Renal pelvis (tissue), 4 donors: ENCODE data around the gene ACADVL. TPM values are rescaled to one million over a fixed set of nuclear protein-coding genes. Genes with fewer than 3 reads are reported as not detected.
"Not testable (repeated sequence)": the region's sequence is repeated elsewhere in the genome, so short reads cannot be mapped to it uniquely, and the experiment has no call there.

Source experiments
- DNase-seq: peaks from one replicate; pipeline ENCODE4 v3.0.0-alpha.2; 2013
- polyA plus RNA-seq, 3 donors: library from polyadenylated mRNA; unstranded; fragments of 120-200 nt; gene quantifications; one replicate each; pipeline ENCODE4 v1.2.1, GENCODE V29; 2013; ENCODE audit not compliant: insufficient read length in 3 of 3

ACADVL gene
- polyA plus RNA-seq, 3 donors = 488 to 565 (median 530) TPM

- no peak for DNase-seq
These were observed 40.2 kb upstream of the ACADVL start, which contains the start of gene ASGR1 for GRCh38 chr17:7179317-7180254. Gene ASGR1, minus strand, starts transcription at chr17:7179370. Its CDS starts 807 bp downstream, at chr17:7178563.

- DNase-seq = not testable (repeated sequence)
These were observed 37.6 kb upstream of the ACADVL start for GRCh38 chr17:7182101-7182500.

GRCh38 chr17:7183433-7184090, 36.2 kb upstream of the ACADVL start:
- no peak for DNase-seq

- peak; percentile 73 for DNase-seq
These were observed 35.6 kb upstream of the ACADVL start for GRCh38 chr17:7184091-7184488.

GRCh38 chr17:7184647-7185046, 35.1 kb upstream of the ACADVL start:
- no peak for DNase-seq

GRCh38 chr17:7186241-7186640, 33.5 kb upstream of the ACADVL start:
- DNase-seq = no peak

- DNase-seq = no peak
These were observed 29.3 kb upstream of the ACADVL start for GRCh38 chr17:7190276-7190917.

- no peak for DNase-seq
These were observed 28.7 kb upstream of the ACADVL start for GRCh38 chr17:7191069-7191468.

- no peak for DNase-seq
These were observed 28.0 kb upstream of the ACADVL start for GRCh38 chr17:7191571-7192270.

- DNase-seq = no peak
These were observed 27.3 kb upstream of the ACADVL start for GRCh38 chr17:7192271-7192937.

GRCh38 chr17:7195971-7196370, 23.8 kb upstream of the ACADVL start:
- no peak for DNase-seq

- no peak for DNase-seq
These were observed 22.9 kb upstream of the ACADVL start for GRCh38 chr17:7196651-7197401.

- DNase-seq = no peak
These were observed 16.3 kb upstream of the ACADVL start for GRCh38 chr17:7203391-7203790.

- DNase-seq = no peak
These were observed 15.4 kb upstream of the ACADVL start for GRCh38 chr17:7204336-7204735.

GRCh38 chr17:7204828-7205461, 14.8 kb upstream of the ACADVL start:
- peak; percentile 89 for DNase-seq

GRCh38 chr17:7205561-7205960, 14.2 kb upstream of the ACADVL start:
- no peak for DNase-seq

- DNase-seq = no peak
These were observed 12.4 kb upstream of the ACADVL start for GRCh38 chr17:7207120-7208001.

- no peak for DNase-seq
These were observed 11.6 kb upstream of the ACADVL start for GRCh38 chr17:7208027-7208571.
